ENCODE results near the gene CDIPT. TPM values are rescaled to one million over a fixed set of nuclear protein-coding genes. Genes with fewer than 3 reads are reported as not detected.

Gene CDIPT
- total RNA-seq, 1 donor from 2014 or later, result 21.0 TPM

GRCh38 chr16:29860218-29860617 is 2.8 kb downstream of the CDIPT start:
- Histone ChIP-seq H3K9ac (no peak overlapping the region), H3K36me3 (no peaks in the 10 kb centered on the region), H3F3A (ENCODE audit: low read depth) (peaks cover 13% of the 10 kb centered on the region), H3K27ac (no peak overlapping the region), H3K4me2 (no peak overlapping the region), H2AFZ (replicated peaks) (no peak overlapping the region), H3K79me2 (ENCODE audit: low read depth) (peaks cover 23% of the 10 kb centered on the region), H3K9me3 (ENCODE audit: low read depth) (no peaks in the 10 kb centered on the region), H3K4me1 (no peaks in the 10 kb centered on the region), H3K27me3 (no peaks in the 10 kb centered on the region), H3K4me3 (no peak overlapping the region), H4K20me1 (ENCODE audit: low read depth) (peaks cover 5% of the 10 kb centered on the region)
- TF ChIP-seq EZH2phosphoT487 (IDR thresholded peaks at IDR 0.05) (no peak), EZH2 (IDR thresholded peaks at IDR 0.05) (no peak), CTCF (IDR thresholded peaks at IDR 0.05) (no peak)
- no peak overlapping the region for H3K27ac Mint-ChIP-seq
- H3K4me1 Mint-ChIP-seq, result peaks cover 6% of the 10 kb centered on the region
- H3K4me3 Mint-ChIP-seq, result peak overlapping the region; percentile 99
- no peak for DNase-seq (ENCODE audit: low spot score)
- no peaks in the 10 kb centered on the region for H3K9me3 Mint-ChIP-seq
- H3K27me3 Mint-ChIP-seq (ENCODE audit: insufficient read depth, low read depth), result peaks cover 5% of the 10 kb centered on the region
- H3K36me3 Mint-ChIP-seq, result peaks cover 7% of the 10 kb centered on the region

- Mint-ChIP-seq H3K9me3 (no peaks in the 10 kb centered on the region), H3K4me3 (no peak overlapping the region), H3K27me3 (ENCODE audit: insufficient read depth, low read depth) (peaks cover 5% of the 10 kb centered on the region), H3K4me1 (peaks cover 6% of the 10 kb centered on the region), H3K36me3 (peaks cover 7% of the 10 kb centered on the region), H3K27ac (no peak overlapping the region)
- Histone ChIP-seq H2AFZ (replicated peaks) (no peak overlapping the region), H3K4me2 (no peak overlapping the region), H3K79me2 (ENCODE audit: low read depth) (peaks cover 23% of the 10 kb centered on the region), H3K9me3 (ENCODE audit: low read depth) (no peaks in the 10 kb centered on the region), H4K20me1 (ENCODE audit: low read depth) (peaks cover 5% of the 10 kb centered on the region), H3K27me3 (no peaks in the 10 kb centered on the region), H3F3A (ENCODE audit: low read depth) (peaks cover 13% of the 10 kb centered on the region), H3K9ac (no peak overlapping the region), H3K27ac (no peak overlapping the region), H3K4me3 (no peak overlapping the region), H3K4me1 (no peaks in the 10 kb centered on the region), H3K36me3 (no peaks in the 10 kb centered on the region)
- no peak for DNase-seq (ENCODE audit: low spot score)
- TF ChIP-seq EZH2 (IDR thresholded peaks at IDR 0.05) (no peak), CTCF (IDR thresholded peaks at IDR 0.05) (no peak), EZH2phosphoT487 (IDR thresholded peaks at IDR 0.05) (no peak)
Measured at GRCh38 chr16:29858974-29859373, 4.1 kb downstream of the CDIPT start.

- peaks cover 7% of the 10 kb centered on the region for H3K36me3 Mint-ChIP-seq
- no peak overlapping the region for H3K4me3 ChIP-seq
- TF ChIP-seq EZH2 (IDR thresholded peaks at IDR 0.05) (no peak), CTCF (IDR thresholded peaks at IDR 0.05) (no peak)
- no peak overlapping the region for H2AFZ ChIP-seq (replicated peaks)
- H3K27me3 Mint-ChIP-seq (ENCODE audit: insufficient read depth, low read depth), result peaks cover 8% of the 10 kb centered on the region
- no peaks in the 10 kb centered on the region for H3K4me1 ChIP-seq
- H4K20me1 ChIP-seq (ENCODE audit: low read depth), result peaks cover 5% of the 10 kb centered on the region
- H3K27me3 ChIP-seq, result no peaks in the 10 kb centered on the region
- no peaks in the 10 kb centered on the region for H3K9me3 Mint-ChIP-seq
- H3K9ac ChIP-seq, result no peak overlapping the region
- no peak overlapping the region for H3K4me3 Mint-ChIP-seq
- H3K27ac ChIP-seq, result no peak overlapping the region
- no peaks in the 10 kb centered on the region for H3K9me3 ChIP-seq (ENCODE audit: low read depth)
- H3K36me3 ChIP-seq, result no peaks in the 10 kb centered on the region
- peaks cover 23% of the 10 kb centered on the region for H3K79me2 ChIP-seq (ENCODE audit: low read depth)
- DNase-seq (ENCODE audit: low spot score), result no peak
- peaks cover 6% of the 10 kb centered on the region for H3K4me1 Mint-ChIP-seq
- peaks cover 13% of the 10 kb centered on the region for H3F3A ChIP-seq (ENCODE audit: low read depth)
- H3K4me2 ChIP-seq, result no peak overlapping the region
- H3K27ac Mint-ChIP-seq, result no peak overlapping the region
Measured at GRCh38 chr16:29858149-29858849, 4.7 kb downstream of the CDIPT start.
